GM12878 (cell line): ENCODE measurements around the gene TPH2. TPM values are rescaled to one million over a fixed set of nuclear protein-coding genes. Genes with fewer than 3 reads are reported as not detected.

ENCODE experiments used
- ATAC-seq: fragments of 200-7000 bp; cut with Tn5 transposase; 3 replicates; pipeline ENCODE4 v1.9.1; 2020; ENCODE audit warnings: mild to moderate bottlenecking, moderate library complexity
- BruUV-seq: library from RNA; stranded (reverse); fragments of 400-500 nt; replicated peaks from 2 replicates; lab custom pipeline; 2021; lab: Mats Ljungman, UMichigan
- CTCF ChIA-PET: fragments of 300-600 bp; sonication (Branson Sonifier 250); formaldehyde crosslinking; extraction: SDS; loops from one replicate; lab custom pipeline; 2021; ENCODE audit warnings: inconsistent platforms; lab: Yijun Ruan, JAX
- POLR2A ChIA-PET: fragments of 350-600 bp; formaldehyde crosslinking; extraction: SDS; loops from one replicate; lab custom pipeline; 2021; ENCODE audit warnings: inconsistent platforms; lab: Charles Lee
- RAD21 ChIA-PET: fragments of 300-600 bp; sonication (Branson Sonifier 250); formaldehyde crosslinking; loops from one replicate; lab custom pipeline; 2023; ENCODE audit warnings: antibody characterized with exemption; ENCODE audit not compliant: unreplicated experiment; lab: Charles Lee
- SMC1A ChIA-PET: fragments of 300-600 bp; sonication (Branson Sonifier 250); formaldehyde crosslinking; loops from one replicate; lab custom pipeline; 2023; ENCODE audit not compliant: unreplicated experiment, uncharacterized antibody; lab: Charles Lee
- DNase-seq: peaks from one replicate; pipeline ENCODE4 v3.0.0-alpha.2; 2011; ENCODE audit warnings: low read depth, low spot score
- FAIRE-seq: peaks from 3 replicates; lab custom pipeline; 2011; peaks lifted over from hg19 to GRCh38; lab: Jason Lieb, UNC
- H2AFZ ChIP-seq: 2 replicates; pipeline ENCODE4 v1.6.0; 2011; ENCODE audit warnings: low read depth, low read length, control low read depth; ENCODE audit not compliant: control insufficient read depth
- H3K27ac ChIP-seq: 2 replicates; pipeline ENCODE4 v1.5.1; 2011; ENCODE audit warnings: control low read depth; ENCODE audit not compliant: control insufficient read depth, insufficient read depth
- H3K27me3 ChIP-seq, 2 experiments: replicated peaks in 1 of 2; 2 replicates each; pipeline versions ENCODE4 v1.6.0 to v1.6.1; 2011; ENCODE audit warnings: low read length in 1 of 2; ENCODE audit not compliant: control insufficient read depth in 2 of 2, insufficient read depth in 2 of 2
- H3K36me3 ChIP-seq, 2 experiments: 2 replicates each; pipeline ENCODE4 v1.5.1; 2011; ENCODE audit warnings: low read length in 1 of 2; ENCODE audit not compliant: control insufficient read depth in 2 of 2, insufficient read depth in 2 of 2
- H3K4me1 ChIP-seq: 2 replicates; pipeline ENCODE4 v1.6.1; 2011; ENCODE audit warnings: mild to moderate bottlenecking, low read length, moderate library complexity, mixed read lengths; ENCODE audit not compliant: control insufficient read depth, insufficient read depth
- H3K4me2 ChIP-seq: 2 replicates; pipeline ENCODE4 v1.6.0; 2011; ENCODE audit warnings: control low read depth; ENCODE audit not compliant: control insufficient read depth, insufficient read depth
- H3K4me3 ChIP-seq: fragments of 200-600 bp; sonication (generic); 2 replicates; pipeline ENCODE4 v1.5.1; 2016
- H3K79me2 ChIP-seq: 2 replicates; pipeline ENCODE4 v1.6.0; 2011; ENCODE audit warnings: low read length; ENCODE audit not compliant: control insufficient read depth, insufficient read depth
- H3K9ac ChIP-seq: 2 replicates; pipeline ENCODE4 v1.8.0; 2011; ENCODE audit warnings: low read length, control low read depth, mixed read lengths; ENCODE audit not compliant: control insufficient read depth, insufficient read depth
- H3K9me3 ChIP-seq: replicated peaks from 3 replicates; pipeline ENCODE4 v1.5.1; 2011; ENCODE audit warnings: mild to moderate bottlenecking, low read length; ENCODE audit not compliant: control insufficient read depth, insufficient read depth
- H4K20me1 ChIP-seq: 2 replicates; pipeline ENCODE4 v1.6.0; 2011; ENCODE audit not compliant: control insufficient read depth, insufficient read depth
- ATF2 ChIP-seq: IDR thresholded peaks from 2 replicates; pipeline ENCODE4 v1.6.1; 2012; ENCODE audit warnings: low read length, inconsistent platforms
- ATF7 ChIP-seq: fragments of 450-650 bp; IDR thresholded peaks from 2 replicates; pipeline ENCODE4 v1.6.1; 2016; ENCODE audit warnings: low read depth, mild to moderate bottlenecking
- BHLHE40 ChIP-seq, 2 experiments: fragments of 450-650 bp in 1 of 2; IDR thresholded peaks; 2 replicates each; pipeline ENCODE4 v1.6.1; 2011 to 2017; ENCODE audit warnings: low read depth in 2 of 2, borderline replicate concordance in 1 of 2, improper control_type of control experiment in 1 of 2, low read length in 1 of 2, mild to moderate bottlenecking in 1 of 2
- CHD4 ChIP-seq: fragments of 200-600 bp; sonication (generic); IDR thresholded peaks from 2 replicates; pipeline ENCODE4 v1.6.1; 2016; ENCODE audit warnings: mild to moderate bottlenecking
- CREB1 ChIP-seq: IDR thresholded peaks from 2 replicates; pipeline ENCODE4 v1.6.1; 2012; ENCODE audit warnings: low read depth, mild to moderate bottlenecking, inconsistent platforms
- E2F4 ChIP-seq: IDR thresholded peaks from 2 replicates; pipeline ENCODE4 v1.6.1; 2012; ENCODE audit warnings: low read depth, low read length, improper control_type of control experiment
- MEF2B ChIP-seq: fragments of 450-650 bp; IDR thresholded peaks from 2 replicates; pipeline ENCODE4 v1.6.1; 2018; ENCODE audit warnings: mild to moderate bottlenecking, moderate library complexity; ENCODE audit not compliant: partially characterized antibody, poor library complexity, severe bottlenecking
- REST ChIP-seq: IDR thresholded peaks from 2 replicates; pipeline ENCODE4 v1.6.1; 2012; ENCODE audit warnings: mild to moderate bottlenecking, low read depth, low read length
- SMC3 ChIP-seq: IDR thresholded peaks from 2 replicates; pipeline ENCODE4 v1.6.1; 2011; ENCODE audit warnings: low read length, improper control_type of control experiment, borderline replicate concordance
- SUZ12 ChIP-seq: fragments of 200-600 bp; sonication (generic); IDR thresholded peaks from one replicate; pipeline ENCODE4 v1.6.1; 2018; ENCODE audit warnings: antibody characterized with exemption, mild to moderate bottlenecking; ENCODE audit not compliant: unreplicated experiment
- TBL1XR1 ChIP-seq: IDR thresholded peaks from 2 replicates; pipeline ENCODE4 v1.6.1; 2012; ENCODE audit warnings: low read depth, low read length, improper control_type of control experiment
- WRNIP1 ChIP-seq: IDR thresholded peaks from 2 replicates; pipeline ENCODE4 v1.6.1; 2011; ENCODE audit warnings: low read depth, low read length, improper control_type of control experiment, borderline replicate concordance
- ZBTB33 ChIP-seq: fragments of 450-650 bp; IDR thresholded peaks from 2 replicates; pipeline ENCODE4 v1.6.1; 2017; ENCODE audit warnings: mild to moderate bottlenecking
- ZNF207 ChIP-seq: fragments of 450-650 bp; IDR thresholded peaks from 2 replicates; pipeline ENCODE4 v1.6.1; 2014; ENCODE audit warnings: antibody characterized with exemption, mild to moderate bottlenecking, borderline replicate concordance
- ZNF384 ChIP-seq: IDR thresholded peaks from 2 replicates; pipeline ENCODE4 v1.6.1; 2012; ENCODE audit warnings: low read depth, mild to moderate bottlenecking, low read length, improper control_type of control experiment, borderline replicate concordance
- WGBS: methylation state at CpG from one replicate; pipeline ENCODE4 v1.1.6; 2016; ENCODE audit warnings: low lambda C conversion rate; ENCODE audit not compliant: insufficient replicate concordance, insufficient coverage; ENCODE audit errors: missing lambda C conversion rate; 5-methylcytosine and 5-hydroxymethylcytosine counted together
- in situ Hi-C: fragments of 300-500 bp; cut with MboI; formaldehyde crosslinking; loops from 9 replicates; pipeline ENCODE4 v1.14.3; 2018; ENCODE audit warnings: mixed read lengths
- intact Hi-C: fragments of 100-400 bp; cut with micrococcal nuclease; formaldehyde crosslinking; loops from one replicate; pipeline ENCODE4 v1.14.2; 2022; ENCODE audit not compliant: unreplicated experiment
- polyA plus RNA-seq, 11 experiments: library from polyadenylated mRNA; depleted of rRNA in 4 of 11; unstranded in 6 of 11; stranded (reverse) in 5 of 11; fragments of >200 nt; fragmentation: Nextera tagmentation in 4 of 11; fragmentation: Illumina TruSeq in 1 of 11; extraction: Ambion mirVana in 4 of 11; extraction: Trizol in 1 of 11; gene quantifications; 1 replicate in 1 of 11; 2 replicates in 10 of 11; pipeline versions ENCODE4 v1.2.1 to v1.2.3, GENCODE V29; 2011 to 2016; ENCODE audit warnings: inconsistent platforms in 2 of 11, missing spikeins in 2 of 11, low read depth in 1 of 11
- total RNA-seq, 4 experiments: library from RNA; depleted of rRNA in 3 of 4; stranded (reverse); fragments of >200 nt in 3 of 4; fragmentation: Illumina TruSeq in 1 of 4; extraction: Trizol in 1 of 4; gene quantifications; 2 replicates each; pipeline versions ENCODE4 v1.2.1 to v1.2.3, GENCODE V29; 2013 to 2021

TPH2 gene
- total and polyA plus RNA-seq, 10 of the 15 experiments (the other 5 are each of a cell fraction or from before 2014, with no cell fraction given), result not detected

- TF ChIP-seq ATF7 (no peak), CHD4 (no peak), ZNF384 (no peak), SUZ12 (no peak), REST (no peak), ATF2 (no peak), SMC3 (no peak), CREB1 (no peak)
Measured at GRCh38 chr12:72077111-72077820, 138.6 kb downstream of the TPH2 start (continued).

- Histone ChIP-seq H3K36me3 (no peaks in the 10 kb centered on the region), H3K4me1 (no peaks in the 10 kb centered on the region), H3K4me2 (no peak overlapping the region), H4K20me1 (no peaks in the 10 kb centered on the region), H3K27me3 (no peaks in the 10 kb centered on the region), H3K9ac (no peak overlapping the region), H2AFZ (no peak overlapping the region), H3K9me3 (no peaks in the 10 kb centered on the region), H3K79me2 (no peaks in the 10 kb centered on the region), H3K27ac (no peak overlapping the region), H3K4me3 (no peak overlapping the region)
- in situ Hi-C loops (no loop called here), intact Hi-C loops (no loop called here)
- SMC1A ChIA-PET, result no interaction called here
- FAIRE-seq (no peak), DNase-seq (no peak), ATAC-seq (no peak)
- RAD21 ChIA-PET, result no interaction called here
- no TSS peak for BruUV-seq
- CTCF ChIA-PET, result no interaction called here
- POLR2A ChIA-PET, result no interaction called here
- WGBS, result 0% methylated on average over 2 of the region's 2 CpGs
- TF ChIP-seq E2F4 (no peak), ZNF384 (no peak), ZNF207 (no peak), WRNIP1 (no peak), TBL1XR1 (no peak), BHLHE40 (IDR thresholded peaks at IDR 0.05; ENCODE audit: borderline replicate concordance in 1 of 2, low read depth in 2 of 2, low read length in 1 of 2) (no peak), ZBTB33 (no peak), MEF2B (no peak)
Measured at GRCh38 chr12:72081777-72082176, 143.1 kb downstream of the TPH2 start.
